Fibroblast of skin of back (primary cell): ENCODE measurements around the gene POLG. TPM values are rescaled to one million over a fixed set of nuclear protein-coding genes. Genes with fewer than 3 reads are reported as not detected.

Experiments used
- DNase-seq: peaks from one replicate; pipeline ENCODE4 v3.0.0-alpha.2; 2013
- polyA plus RNA-seq, 2 experiments: library from polyadenylated mRNA; unstranded; fragments of 120-200 nt; gene quantifications; one replicate each; pipeline ENCODE4 v1.2.1, GENCODE V29; 2013; ENCODE audit not compliant: insufficient read length in 2 of 2

The POLG gene
- 50.4 TPM for polyA plus RNA-seq (2013, experiment 1 of 2; ENCODE audit: insufficient read length)
- 38.7 TPM for polyA plus RNA-seq (2013, experiment 2 of 2; ENCODE audit: insufficient read length)

DNA sequence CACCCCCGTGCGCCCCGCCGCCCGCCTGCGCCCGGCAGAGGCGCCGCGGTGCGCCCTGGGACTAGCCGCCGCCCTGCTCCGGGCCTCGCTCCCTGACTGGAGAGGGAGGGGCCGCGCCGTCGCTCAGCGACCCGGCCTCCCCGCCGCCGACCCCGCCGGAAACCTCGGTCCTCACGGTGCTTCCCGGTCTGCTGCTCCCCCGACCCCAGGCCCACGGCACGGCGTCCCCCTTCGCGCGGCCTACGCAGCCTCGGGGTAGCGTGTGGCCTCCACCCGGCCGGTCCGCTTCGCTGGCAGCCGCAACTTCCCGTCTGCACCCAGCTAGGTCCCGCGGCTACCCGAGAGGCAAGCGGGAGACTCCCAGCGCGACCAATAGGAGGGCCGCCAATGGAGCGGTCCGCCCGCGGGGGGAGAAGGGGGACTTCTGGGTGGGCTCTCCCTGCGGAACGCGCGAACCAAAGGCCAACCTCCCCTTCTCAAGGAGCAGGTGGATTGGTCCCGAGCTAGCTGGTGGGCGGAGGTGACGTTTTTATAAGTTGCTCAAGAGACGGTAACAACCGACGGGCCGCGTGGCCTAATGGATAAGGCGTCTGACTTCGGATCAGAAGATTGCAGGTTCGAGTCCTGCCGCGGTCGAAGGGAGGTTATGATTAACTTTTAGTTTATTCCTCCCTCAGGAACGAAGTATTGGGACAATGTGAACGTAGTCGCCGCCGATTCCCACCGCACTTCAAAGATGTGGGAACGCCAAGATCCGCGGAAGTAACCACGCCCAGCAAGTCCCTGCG lies at the start of gene POLG:
Gene POLG (minus strand): TSS at position 315 of the 788 bp plus-strand sequence. CDS start 1,070 bp downstream, outside the sequence.
- DNase-seq, result peak; percentile 99

DNA sequence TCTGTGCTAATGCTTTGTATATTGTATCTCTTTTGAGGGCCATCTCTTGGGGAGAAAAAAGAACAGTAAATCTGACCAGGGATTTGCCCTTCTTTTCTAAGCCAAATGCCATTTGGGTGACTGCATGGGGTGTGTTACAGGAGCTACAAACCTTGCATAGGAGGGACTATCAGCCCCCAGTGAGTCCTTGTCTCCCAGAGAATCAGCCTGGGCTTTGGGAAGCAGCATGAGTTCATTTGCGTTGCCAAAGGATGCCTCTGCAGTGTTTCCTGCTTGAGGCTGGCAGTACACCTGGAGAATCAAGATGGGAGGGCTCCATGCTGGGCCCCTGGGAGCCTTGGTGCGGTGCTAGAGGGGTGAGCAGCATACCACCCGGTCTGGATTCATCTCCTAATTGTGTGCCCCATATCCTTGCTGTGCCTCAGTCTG lies 49.6 kb upstream of the POLG start:
- no peak for DNase-seq

DNA sequence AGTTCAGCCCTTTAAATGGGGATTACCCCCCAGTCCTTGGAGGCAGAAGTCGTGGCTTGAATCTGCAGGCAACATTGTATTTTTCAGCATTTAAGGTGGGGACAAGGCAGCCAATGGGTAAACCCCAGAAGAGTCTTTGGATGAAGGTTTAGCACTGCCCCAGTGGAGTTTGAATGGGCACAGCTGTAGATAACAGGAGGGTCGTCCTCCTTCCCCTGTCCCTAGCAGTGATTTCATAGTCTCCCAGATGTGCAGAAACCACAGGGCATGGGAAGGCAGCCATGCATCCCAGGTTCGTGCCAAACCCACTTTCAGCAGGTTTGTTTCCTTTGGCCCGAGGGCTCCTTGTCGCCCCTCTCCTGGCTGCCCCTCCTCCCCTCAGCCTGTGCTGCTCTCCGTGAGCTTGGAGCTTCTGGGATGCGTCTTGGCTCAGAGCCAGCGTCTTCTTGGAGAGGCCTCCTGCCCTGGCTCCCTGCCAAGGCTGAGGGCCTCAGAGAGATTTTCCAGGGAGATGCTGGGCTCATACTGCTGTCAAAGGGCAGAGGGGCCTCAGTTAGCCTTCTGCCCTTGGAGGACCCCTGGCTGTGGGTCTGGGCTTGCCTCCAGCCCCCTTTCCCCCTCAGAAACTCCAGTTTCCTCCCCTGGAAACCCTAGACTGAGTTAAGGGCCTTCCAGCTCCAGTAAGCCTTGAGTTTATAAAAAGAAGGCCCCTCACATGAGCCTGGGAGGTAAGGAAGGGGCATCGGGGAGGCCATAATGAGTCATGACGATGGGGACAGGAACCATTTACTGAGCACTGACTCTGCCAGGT lies 48.9 kb upstream of the POLG start:
- DNase-seq, result no peak

DNA sequence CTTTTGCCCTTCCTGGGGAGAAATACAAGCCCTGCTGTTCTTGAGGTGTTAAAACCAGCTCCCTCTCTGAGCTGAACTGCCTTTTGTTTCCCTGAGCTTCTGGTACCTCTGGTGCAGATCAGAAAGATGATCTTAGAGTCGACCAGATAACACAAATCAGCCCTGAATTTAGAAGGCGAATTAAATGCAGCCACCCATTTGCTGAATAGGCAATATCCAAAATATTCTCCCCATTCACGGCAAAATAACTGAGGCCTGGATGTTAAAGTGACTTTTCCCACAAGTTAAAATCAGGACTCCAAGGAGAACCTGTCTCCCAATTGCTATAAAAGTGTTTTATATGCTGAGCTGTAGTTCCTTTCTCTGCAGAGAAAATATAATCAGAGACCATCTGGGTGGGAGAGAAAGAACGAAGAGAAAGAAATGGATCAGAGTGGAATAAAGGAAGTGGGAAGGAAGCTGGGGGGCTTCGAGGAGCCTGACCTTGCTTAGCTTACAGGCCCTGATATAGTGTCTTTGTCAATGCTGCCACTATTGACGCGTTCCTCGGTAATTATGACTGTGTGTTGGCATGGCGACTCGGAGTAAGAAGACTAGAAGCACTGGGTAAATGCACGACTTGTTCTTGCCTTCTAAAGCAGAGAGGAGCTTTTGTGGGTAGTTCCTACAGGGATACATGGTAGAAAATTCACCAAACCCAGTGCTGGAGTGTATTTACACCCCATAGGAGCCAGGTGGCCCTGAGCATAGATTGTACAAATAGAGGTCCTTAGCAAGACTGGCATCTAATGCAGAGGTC lies 47.5 kb upstream of the POLG start:
- no peak for DNase-seq

DNA sequence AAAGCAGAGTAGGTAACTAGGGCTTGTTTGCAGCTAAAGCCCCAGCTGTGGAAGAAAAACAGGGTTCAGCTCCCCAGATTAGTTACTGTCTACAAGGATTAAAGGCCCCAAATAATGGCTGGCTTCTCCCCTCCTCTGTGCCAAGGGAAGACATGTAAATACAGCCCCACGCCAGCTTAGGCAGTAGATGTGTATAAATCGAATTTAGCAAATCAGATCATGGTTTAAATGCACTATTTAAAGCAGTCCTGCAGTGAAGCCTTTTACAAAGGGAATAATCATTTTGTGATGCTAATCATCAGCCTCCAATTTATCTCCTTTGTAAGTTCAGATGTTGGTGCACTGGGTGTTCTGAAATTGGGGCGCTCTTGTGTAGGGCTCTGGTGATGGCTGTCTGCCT lies 46.7 kb upstream of the POLG start:
- no peak for DNase-seq

DNA sequence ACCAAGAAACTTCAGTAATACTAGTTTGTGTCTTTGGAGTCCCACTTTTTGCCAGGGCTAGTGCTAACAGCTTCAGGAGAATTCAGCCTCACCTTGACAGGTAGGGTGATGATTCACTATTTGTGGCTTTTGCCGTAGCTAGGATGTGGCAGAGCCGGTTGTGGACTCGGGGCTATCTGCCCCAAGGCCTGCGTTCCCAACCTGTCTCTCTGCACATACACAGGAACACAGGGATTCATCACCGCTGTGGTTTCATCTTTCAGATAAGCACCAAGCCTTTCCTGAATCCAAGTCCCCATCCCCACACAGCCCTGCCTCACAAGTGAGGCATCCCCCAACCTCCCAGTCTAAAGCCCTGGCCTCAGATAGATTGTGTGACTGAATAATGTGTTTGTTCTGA lies 45.2 kb upstream of the POLG start:
- no peak for DNase-seq

DNA sequence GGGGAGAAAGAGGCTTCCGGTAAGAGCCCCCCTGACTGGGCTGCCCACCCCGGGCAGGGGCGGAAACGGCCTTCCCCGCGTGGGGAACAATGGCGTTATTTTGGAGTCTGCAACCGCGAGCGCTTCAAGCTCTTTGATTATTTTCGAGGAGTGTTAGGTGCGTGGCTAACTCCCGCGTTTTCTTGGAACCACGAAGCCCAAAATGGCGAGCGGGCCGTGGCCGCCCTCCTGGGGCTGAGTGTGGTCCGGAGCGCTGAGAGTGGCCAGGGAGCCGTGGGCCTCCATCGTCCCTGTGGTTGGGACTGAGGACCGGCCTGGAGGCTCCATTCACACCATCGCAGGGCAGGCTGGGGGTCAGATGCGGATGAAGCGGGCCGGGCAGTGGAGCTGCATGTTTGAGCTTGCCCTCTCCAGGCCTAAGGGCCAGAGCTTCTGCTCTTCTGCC lies 44.6 kb upstream of the POLG start:
- no peak for DNase-seq

DNA sequence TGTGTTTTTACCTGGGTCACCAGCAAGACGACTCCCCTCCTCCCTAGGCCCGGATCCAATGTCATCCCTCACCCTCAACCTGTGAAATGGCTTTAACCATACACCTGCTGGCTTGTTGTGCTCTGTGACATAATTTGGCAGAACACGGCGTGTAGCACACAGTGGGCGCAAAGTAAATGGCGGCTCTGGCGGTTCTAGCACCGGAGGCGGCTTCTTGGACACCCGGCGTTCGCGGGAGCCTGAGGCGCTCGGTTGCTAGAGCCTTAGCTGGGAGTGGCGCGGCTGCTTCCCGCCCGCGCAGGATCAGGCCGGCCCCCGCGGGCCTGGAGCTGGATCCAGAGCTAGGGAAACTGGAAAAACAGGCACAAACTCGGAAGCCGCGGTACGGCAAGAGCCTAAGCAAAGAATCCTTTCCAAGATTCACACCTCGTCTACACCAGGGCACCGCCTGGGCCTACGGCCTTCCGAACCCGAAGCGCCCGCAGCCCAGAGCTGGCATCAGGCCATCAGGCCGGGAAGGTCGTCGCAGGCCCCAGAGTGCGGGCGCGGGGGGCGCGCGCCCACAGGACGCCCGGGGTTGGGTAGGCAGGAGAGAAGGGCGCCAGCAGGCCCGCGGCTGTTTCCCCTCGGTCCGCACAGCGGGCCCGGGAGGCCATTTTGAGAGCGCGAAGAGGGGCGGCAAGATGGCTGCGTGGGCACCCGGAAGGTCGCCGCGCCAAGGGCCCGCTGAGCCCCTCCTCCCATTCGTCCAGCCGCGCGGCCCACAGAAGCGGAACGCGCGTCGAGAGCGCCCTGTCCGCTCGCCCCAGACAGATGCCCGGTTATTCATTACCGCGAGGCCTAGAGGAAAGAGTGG lies 43.9 kb upstream of the POLG start:
- DNase-seq, result no peak

DNA sequence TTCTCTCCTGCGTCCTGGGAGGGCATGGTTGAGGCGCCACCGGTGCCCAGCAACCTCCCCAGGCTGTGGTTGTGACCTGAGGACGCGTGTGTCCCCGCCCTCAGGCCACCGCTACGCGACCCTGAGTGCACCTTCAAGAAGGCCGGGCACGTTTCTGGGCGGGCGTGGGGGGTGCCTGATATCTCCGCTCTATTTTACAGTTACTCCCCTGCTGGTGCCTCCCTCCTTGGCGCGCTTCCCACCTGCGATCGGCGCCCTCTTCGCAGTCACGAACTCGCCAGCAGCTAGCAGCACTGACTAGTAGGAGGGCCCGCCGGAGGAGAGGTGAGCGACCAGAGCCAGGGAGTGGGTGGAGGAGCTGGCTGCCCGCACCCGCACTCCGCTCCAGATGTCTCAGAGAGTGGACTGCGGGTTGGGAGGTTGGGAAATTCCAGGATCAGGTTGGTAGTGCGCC lies 43.2 kb upstream of the POLG start:
- DNase-seq, result no peak

DNA sequence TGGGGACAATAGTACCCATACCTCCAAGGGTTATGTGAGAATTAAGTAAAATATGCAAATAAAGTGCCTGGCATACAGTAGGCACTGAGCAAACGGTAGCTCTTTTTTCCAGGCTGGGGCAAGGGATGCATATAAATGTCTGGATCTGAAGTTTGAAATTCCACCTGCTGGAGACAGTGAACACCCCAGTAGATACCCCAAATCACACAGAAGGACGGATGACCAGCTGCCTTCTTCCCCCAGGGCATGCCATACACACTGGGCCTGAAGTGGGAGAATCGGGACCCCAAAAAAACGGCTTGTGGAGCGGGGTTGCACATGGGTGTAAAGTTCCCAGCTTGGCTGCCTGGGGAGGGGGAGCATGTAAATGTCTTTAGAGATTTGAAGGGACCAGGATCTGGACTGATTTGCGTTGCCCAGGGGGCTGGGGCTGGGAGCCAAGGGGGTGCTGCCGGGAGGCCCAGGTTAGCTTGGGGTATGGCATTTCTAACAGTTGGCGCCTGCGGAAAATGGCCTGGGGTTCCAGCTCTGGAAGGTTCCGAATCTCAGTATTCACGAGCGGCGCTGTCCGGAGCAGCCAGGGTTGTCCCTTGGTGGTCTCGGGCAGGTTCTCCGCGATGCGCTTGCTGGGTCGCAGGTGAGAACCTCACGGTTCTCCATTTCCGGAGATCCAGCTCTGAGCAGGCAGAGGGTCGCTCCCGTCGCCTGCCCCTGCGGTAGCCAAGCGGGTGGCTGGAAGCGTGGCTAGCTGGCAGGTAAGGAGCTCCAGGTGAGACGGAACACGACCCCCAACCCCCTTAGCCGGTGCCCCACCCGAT lies 42.6 kb upstream of the POLG start:
- no peak for DNase-seq

DNA sequence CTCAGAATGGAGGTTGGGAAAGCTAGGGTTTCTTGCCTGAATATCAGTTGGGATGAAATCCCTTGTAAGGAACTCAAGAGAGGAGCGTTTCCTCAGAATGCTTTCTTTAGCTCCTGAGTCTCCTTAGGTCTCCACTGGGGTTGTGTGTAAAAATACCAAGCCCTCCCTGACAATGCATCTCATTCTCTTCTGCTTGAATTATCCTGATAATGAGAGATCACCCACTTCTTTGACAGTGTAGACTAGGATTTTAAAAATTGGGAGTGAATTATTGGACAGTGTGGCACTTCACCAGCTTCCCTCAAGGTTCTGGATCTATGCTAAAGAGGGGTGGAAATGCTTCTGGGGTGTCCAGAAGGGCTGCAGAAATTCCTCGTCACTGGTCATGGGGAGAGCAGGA lies 41.8 kb upstream of the POLG start:
- no peak for DNase-seq

DNA sequence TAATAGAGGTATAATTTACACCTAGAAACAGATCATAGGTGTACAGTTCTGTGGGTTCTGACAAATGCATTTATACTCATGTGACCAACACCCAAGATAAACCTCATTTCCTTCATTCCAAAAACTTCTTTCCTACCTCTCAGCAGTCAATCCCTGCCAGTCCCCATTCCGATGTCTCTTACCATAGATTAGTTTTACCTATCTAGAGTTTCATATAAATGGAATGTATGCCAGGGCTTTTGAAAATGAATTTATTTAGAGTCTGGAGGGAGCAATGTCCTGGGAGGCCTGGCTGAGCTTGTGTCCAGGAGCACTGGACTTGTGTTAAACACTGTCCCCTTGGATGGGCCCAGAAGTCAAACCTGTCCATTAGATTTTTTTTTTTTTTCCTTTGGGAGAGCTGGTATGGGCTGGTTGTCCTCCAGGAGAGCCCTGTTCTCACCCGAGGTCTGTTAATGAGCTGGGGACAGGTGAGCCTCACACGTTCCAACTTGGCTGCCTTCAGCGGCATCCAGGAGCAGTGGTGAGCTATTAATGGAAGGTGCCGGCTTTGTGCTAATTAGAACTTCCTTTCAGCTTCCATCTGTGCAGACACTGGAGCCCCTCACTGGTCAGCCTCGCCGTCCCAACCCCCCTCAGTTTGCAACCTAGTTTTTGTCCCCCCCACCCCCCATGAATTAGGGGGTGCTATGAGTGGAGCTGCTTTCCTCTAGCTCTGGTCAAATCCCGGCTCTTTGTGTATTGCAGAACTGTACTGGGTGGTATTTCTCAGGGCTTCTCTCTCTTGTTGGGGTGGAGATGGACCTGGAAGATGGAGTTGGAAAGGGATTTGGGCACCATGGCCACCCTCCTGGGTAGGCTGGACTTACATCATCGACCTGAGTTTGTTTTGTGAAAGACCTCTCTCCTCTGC lies 40.7 kb upstream of the POLG start:
- no peak for DNase-seq

DNA sequence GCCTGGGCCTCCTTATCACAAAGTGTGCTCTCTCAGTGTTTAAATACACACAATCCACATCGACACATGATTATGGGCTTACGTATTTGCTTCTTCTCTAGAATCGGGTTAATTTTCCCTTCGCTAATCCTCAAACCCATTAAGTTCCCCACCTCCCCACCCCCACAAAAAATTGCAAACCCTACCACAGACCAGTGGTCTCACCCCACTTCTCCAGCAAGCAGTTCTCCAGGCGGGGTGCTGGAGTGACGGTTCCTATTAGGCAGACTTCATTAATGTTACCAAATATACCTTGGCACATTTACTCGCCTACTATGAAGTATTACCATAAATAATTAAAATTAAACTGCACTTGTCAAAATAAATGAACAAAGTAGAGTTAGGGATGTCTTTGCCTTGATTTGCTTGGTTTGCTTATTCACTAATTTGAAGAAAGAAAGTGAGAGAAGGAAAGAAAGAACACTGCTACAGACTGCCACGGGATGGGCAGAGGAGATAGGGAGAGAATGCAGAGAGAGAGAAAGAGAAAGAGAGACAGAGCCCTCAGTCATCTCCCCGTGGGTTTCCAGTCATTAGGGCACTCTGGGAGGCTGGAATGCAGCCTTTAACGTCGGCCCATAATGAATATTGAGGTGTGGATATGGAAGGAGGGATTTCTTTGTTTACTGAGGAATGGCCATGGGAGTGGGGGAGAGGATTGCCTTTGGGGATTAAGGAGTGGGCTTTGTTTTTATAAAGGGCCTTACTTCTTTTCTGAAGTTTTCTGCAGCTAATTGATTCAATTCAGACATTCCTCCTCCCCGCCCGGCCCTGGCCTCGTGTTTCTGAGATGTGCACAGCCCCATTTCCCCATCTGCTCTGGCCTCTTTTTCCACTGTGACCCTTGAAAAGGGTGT lies 39.7 kb upstream of the POLG start:
- no peak for DNase-seq

DNA sequence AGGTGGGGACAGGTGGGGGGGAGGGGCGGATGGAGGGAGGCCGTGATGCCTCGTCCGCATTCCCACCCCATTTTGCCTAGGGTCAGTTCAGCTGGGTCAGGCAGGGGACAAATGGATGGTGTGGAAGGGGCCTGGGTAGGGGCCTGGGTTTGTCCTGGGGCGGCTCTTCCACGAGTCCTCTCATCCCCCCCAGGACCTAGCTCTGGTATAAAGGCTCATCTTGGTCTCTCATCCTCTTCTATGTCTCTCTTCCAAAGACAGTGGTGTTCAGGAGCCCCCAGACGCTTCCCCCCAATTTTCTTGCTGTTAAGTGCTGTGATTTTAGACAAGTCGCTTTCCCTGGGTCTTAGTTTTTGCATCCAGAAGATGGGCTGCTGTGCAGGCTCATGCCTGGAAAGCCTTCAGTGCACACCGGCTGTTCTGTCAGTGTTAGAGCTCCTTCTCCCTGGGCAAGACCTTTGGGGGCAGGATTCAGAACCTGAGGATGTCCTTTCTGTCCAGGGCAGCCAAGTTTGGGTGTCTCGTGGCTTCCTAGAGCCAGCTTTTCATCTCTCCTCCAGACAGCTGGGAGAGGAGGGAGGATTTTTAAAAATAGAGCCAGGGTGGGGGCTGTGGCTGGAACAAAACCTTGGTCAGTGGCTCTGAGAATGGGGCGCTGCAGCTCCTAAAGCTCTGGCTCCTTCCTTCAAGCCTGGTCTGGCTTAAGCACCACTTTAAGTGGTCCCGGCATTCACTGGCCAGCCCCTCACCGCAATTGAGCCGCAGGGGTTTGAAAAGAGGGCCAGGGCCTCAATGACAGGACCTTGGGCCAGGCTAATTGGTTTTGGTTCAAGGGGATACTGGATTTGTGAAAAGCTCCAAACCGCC lies 37.7 kb upstream of the POLG start:
- DNase-seq, result no peak

DNA sequence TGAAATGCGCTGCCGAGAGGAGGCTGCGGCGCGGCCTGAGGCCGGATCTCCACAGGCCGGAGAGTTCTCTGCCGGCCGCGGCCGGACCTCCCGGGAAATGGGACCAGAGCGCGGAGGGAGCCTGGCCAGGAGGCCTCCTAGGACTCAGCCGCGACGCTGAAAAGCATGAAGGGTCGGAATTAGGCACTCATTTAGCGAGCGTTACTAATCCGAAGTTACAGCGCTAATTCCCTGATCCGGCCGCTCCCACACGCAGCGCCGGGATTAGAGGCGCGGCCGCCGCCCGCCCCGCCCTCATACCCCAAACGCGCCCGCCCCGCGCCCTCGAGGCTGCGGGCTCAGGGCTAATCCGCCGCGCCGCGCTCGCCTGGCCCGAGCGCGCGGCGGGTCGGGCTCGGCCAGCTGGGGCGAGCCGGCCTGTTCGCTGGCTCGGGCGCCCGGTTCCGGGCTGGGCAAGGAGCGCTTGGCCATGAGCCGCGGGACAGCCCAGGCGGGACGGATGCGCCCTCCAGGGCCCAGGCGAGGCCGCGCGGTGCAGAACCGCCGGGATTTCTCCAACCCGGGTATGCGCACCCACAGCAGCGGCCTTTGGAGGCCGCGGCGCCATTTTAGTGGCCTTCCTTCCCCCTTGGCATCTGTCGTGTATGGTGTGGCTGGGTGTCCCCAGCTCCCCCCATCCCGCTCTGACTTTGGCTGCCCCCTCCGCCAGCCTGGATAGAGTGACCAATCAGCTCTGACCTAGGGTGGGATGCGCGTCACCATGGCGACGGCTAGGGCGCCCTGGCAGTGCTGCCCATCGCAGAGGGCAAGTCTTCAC lies 36.8 kb upstream of the POLG start:
- no peak for DNase-seq

DNA sequence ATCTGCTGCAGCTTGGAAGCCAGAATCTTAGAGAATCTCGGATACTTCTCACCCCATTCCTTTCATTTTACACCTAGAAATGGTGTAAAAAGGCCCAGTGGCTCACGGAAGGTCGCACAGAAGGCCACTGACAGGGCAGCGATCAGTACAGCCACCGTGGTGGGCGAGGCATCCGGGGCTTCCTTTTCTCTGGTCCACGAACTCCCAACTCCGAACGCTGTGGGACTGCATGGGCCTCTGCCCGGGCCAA lies 36.3 kb upstream of the POLG start:
- no peak for DNase-seq
